Measurements from ENCODE around the gene OGA.

- TF ChIP-seq CTCF (IDR thresholded peaks at IDR 0.05; ENCODE audit: extremely low read depth in 1 of 2, insufficient read depth in 1 of 2, low read depth in 1 of 2, low read length in 2 of 2) (no peak), POLR2AphosphoS5 (IDR thresholded peaks at IDR 0.05; ENCODE audit: insufficient read depth, low read depth, low read length) (no peak), MYC (IDR thresholded peaks at IDR 0.05; ENCODE audit: low read depth, low read length) (no peak), EZH2 (IDR thresholded peaks at IDR 0.05; ENCODE audit: borderline replicate concordance, low read depth, low read length, severe bottlenecking) (peak; percentile 9), POLR2A (IDR thresholded peaks at IDR 0.05; ENCODE audit: low read depth, low read length) (no peak), JUN (IDR thresholded peaks at IDR 0.05; ENCODE audit: borderline replicate concordance, insufficient read depth, insufficient read length, low read depth) (no peak)
Measured at GRCh38 chr10:101767966-101768790, 50.1 kb downstream of the OGA start.
